C4-2B (cell line): ENCODE measurements around the gene PAXX.
A peak's percentile ranks its signal among the peaks of the same experiment; 100 is the strongest.

ENCODE experiments used
- H3K27ac ChIP-seq: fragments of 450-650 bp; 2 replicates; pipeline ENCODE4 v1.5.1; 2017
- CTCF ChIP-seq: fragments of 450-650 bp; conservative IDR thresholded peaks from 2 replicates; pipeline ENCODE4 v1.5.1; 2017; ENCODE audit warnings: mild to moderate bottlenecking
- ZFX ChIP-seq: fragments of 450-650 bp; IDR thresholded peaks from 2 replicates; pipeline ENCODE4 v1.6.1; 2017

Gene PAXX

GRCh38 chr9:137037035-137037434 is 44.8 kb downstream of the PAXX start:
- H3K27ac ChIP-seq, result no peak overlapping the region
- no peak for TF ChIP-seq ZFX
- no peak for TF ChIP-seq CTCF

- TF ChIP-seq CTCF (no peak), ZFX (no peak)
Measured at GRCh38 chr9:137037483-137037882, 45.3 kb downstream of the PAXX start.

GRCh38 chr9:137038916-137039315 is 46.7 kb downstream of the PAXX start:
- no peak overlapping the region for H3K27ac ChIP-seq
- TF ChIP-seq ZFX (no peak), CTCF (no peak)

More at GRCh38 chr9:137037483-137037882, 45.3 kb downstream of the PAXX start:
- H3K27ac ChIP-seq, result no peak overlapping the region

GRCh38 chr9:137039611-137040366 is 47.6 kb downstream of the PAXX start:
- no peak overlapping the region for H3K27ac ChIP-seq
- no peak for TF ChIP-seq CTCF
- no peak for TF ChIP-seq ZFX

GRCh38 chr9:137040568-137040967 is 48.3 kb downstream of the PAXX start:
- no peak for TF ChIP-seq ZFX
- H3K27ac ChIP-seq, result no peak overlapping the region

GRCh38 chr9:137041124-137041523 is 48.9 kb downstream of the PAXX start:
- TF ChIP-seq CTCF, result no peak
- TF ChIP-seq ZFX, result no peak
- no peak overlapping the region for H3K27ac ChIP-seq

- H3K27ac ChIP-seq, result peak overlapping the region; percentile 94
Measured at GRCh38 chr9:137042751-137043727, 50.8 kb downstream of the PAXX start.

More at GRCh38 chr9:137042751-137043727, 50.8 kb downstream of the PAXX start:
- no peak for TF ChIP-seq CTCF
- TF ChIP-seq ZFX, result no peak
